ENCODE data around the gene BCAN. TPM values are rescaled to one million over a fixed set of nuclear protein-coding genes. Genes with fewer than 3 reads are reported as not detected.

The BCAN gene
- total RNA-seq, 2 experiments from 2014 or later: not detected

DNA sequence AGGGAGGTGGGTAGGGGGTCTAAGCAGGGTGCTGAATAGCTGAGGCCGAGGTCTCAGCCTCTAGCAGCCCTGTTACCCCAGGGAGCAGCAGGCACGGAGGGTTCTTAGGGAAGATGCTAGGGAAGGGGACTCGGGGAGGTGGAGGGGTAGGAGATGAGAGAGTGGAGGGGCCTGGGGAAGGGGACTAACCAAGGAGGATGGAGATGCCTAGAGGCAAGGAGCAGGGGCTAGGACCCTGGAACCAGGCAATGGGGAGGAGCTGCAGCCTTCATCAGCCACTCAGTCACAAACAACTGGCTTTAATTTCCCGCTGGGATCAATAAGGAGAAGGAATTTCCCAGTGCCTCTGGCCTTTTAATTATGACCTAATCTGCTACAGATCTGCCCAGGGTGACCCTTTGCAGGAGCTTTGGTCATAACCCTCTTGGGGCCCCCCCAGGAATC, 66.3 kb downstream of the BCAN start:
- intact Hi-C loops (cut with micrococcal nuclease): loop anchor here (5.0 kb wide), 1 partner anchor 154 kb away; the partner anchor contains the start of gene NTRK1
- Mint-ChIP-seq H3K36me3 (ENCODE audit: low read depth) (no peaks in the 10 kb centered on the region), H3K4me1 (ENCODE audit: low read depth) (peaks cover 27% of the 10 kb centered on the region), H3K9me3 (no peaks in the 10 kb centered on the region), H3K27me3 (ENCODE audit: low read depth) (peaks cover 22% of the 10 kb centered on the region), H3K4me3 (no peak overlapping the region), H3K27ac (no peak overlapping the region)
- CTCF ChIA-PET: interaction anchor here (3.1 to 11.8 kb wide), 4 partner anchors 17 to 152 kb away, joined by 14 to 183 read pairs (median 36); partner anchors contain the start of gene NTRK1
- DNase-seq: no peak

DNA sequence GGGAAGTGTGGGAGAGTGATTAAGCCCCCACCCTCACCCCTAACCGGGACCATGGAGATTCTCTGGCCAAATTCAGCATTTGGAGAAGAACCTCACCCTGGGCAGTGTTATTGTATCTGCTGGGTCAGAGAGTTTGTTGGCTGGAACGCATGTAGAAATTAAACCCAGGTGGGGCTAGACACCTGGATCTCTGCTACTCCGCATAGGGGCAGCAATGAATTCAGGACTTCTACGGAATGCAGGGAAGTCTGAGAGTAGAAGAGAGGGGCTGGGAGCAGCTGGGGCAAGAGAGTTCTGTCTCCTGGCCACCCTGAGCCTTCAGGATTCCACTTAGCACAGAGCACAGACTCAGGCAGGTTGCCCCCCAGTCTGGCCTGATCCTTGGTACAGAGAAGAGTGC, 67.1 kb downstream of the BCAN start:
- Mint-ChIP-seq H3K27me3 (ENCODE audit: low read depth) (peaks cover 16% of the 10 kb centered on the region), H3K4me3 (no peak overlapping the region), H3K9me3 (no peaks in the 10 kb centered on the region), H3K27ac (no peak overlapping the region), H3K4me1 (ENCODE audit: low read depth) (peaks cover 27% of the 10 kb centered on the region), H3K36me3 (ENCODE audit: low read depth) (no peaks in the 10 kb centered on the region)
- CTCF ChIA-PET: interaction anchor here (7.9 to 11.8 kb wide), 2 partner anchors 17 to 18 kb away, joined by 69 to 183 read pairs; partner anchors contain the start of gene METTL25B
- no peak for DNase-seq
- intact Hi-C loops (cut with micrococcal nuclease): loop anchor here (5.0 kb wide), 1 partner anchor 153 kb away; the partner anchor contains the start of gene NTRK1

Other genes starting within 250 kb of the BCAN start
- gene MEF2D, start 141.3 kb upstream of the BCAN start, total RNA-seq: 10 to 100 TPM; 28.8 to 32.8 TPM
- 10 to 100 TPM in 1 of 2 experiments, 1 to 10 TPM in 1; 9.4 to 10.6 TPM for gene IQGAP3, start 69.6 kb upstream of the BCAN start, total RNA-seq
- gene TTC24, start 62.4 kb upstream of the BCAN start, total RNA-seq: 1 to 10 TPM; 3.1 to 3.9 TPM
- 10 to 100 TPM; 77.4 to 84.6 TPM for gene NAXE, start 50.3 kb upstream of the BCAN start, total RNA-seq
- gene GPATCH4, start 40.6 kb upstream of the BCAN start, total RNA-seq: 10 to 100 TPM; 37.5 to 38.3 TPM
- under 1 TPM; 0.40 to 0.55 TPM for gene HAPLN2, start 22.7 kb upstream of the BCAN start, total RNA-seq
- not detected for gene NES, start 35.3 kb downstream of the BCAN start, total RNA-seq
- gene CRABP2, start 63.5 kb downstream of the BCAN start, total RNA-seq: under 1 TPM; 0.45 to 0.72 TPM
- 10 to 100 TPM; 35.3 to 35.5 TPM for gene METTL25B, start 86.4 kb downstream of the BCAN start, total RNA-seq
- gene ISG20L2, start 86.6 kb downstream of the BCAN start, total RNA-seq: 10 to 100 TPM; 24.8 to 28.7 TPM
- 100 to 1,000 TPM in 1 of 2 experiments, 10 to 100 TPM in 1; 91.1 to 114 TPM for gene MRPL24, start 99.0 kb downstream of the BCAN start, total RNA-seq
- gene HDGF, start 109.6 kb downstream of the BCAN start, total RNA-seq: 100 to 1,000 TPM; 282 to 283 TPM
- gene PRCC, start 125.4 kb downstream of the BCAN start, total RNA-seq: 10 to 100 TPM; 55.2 to 55.8 TPM
- 100 to 1,000 TPM; 134 to 138 TPM for gene SH2D2A, start 174.7 kb downstream of the BCAN start, total RNA-seq
- not detected for gene INSRR, start 217.0 kb downstream of the BCAN start, total RNA-seq
- under 1 TPM in 1 of 2 experiments, not detected in 1; 0.67 TPM for gene NTRK1, start 218.7 kb downstream of the BCAN start, total RNA-seq